GM19468 (cell line): ENCODE results near the gene DHX29.

Experiments
- ATAC-seq: cut with Tn5 transposase; IDR thresholded peaks from one replicate; pipeline ENCODE4 v1.9.1; 2021; ENCODE audit warnings: mild to moderate bottlenecking, moderate library complexity, moderate number of reproducible peaks; ENCODE audit not compliant: unreplicated experiment; ENCODE audit errors: extremely low read depth

The DHX29 gene

DNA sequence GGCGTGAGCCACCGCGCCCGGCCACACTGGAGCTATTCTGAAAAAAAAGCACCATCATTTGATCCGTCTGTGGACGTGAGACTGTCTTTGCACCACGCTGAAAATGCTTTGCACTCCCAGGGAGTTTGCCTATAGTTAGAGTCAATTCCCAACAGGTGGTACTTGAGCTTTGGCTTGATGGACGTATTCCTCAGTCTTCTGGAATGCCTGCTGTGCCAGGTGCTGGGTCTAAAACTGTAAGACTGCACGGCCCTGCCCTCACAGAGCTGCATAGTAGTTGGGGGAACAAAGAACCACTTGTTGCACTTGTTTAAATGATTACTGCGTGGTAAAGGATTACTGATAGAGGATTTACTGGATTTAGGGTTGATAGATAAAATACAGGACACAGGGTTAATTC is 70.7 kb downstream of the DHX29 start:
- ATAC-seq, result no peak

DNA sequence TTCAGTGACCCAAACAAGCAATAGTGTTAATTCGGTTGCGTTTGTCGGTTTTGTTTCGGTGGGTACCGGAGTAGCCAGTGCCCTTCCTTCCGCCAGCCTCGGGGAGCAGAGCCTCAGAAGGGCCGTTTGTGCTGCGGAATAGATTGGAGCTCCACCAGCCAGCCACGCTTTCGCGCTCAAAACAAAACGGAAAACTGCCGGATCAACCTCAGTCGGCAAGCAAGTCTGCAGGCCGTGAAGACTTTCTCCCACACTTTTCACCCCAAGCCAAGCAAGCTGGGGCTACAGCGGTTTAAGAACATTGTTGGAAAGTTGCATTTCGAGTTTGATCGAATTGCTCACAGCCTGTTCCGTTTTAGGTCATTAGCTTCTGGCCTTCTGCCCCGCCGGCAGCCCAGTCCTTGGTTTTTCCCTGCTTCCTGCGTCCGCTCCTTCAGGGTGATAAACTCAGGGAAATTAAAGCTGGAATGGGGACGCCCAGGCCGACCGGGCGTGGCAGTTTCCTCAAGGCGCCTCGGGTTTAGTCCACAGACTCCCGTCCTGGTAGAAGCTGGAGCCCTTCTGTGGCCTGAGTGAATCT is 73.3 kb downstream of the DHX29 start:
- ATAC-seq, result no peak

- ATAC-seq, result no peak
Observed at GRCh38 chr5:55232985-55233928, 74.2 kb downstream of the DHX29 start, which contains the start of gene CCNO. Gene CCNO (minus strand): TSS chr5:55233608. CDS start chr5:55233523, 85 bp downstream.

DNA sequence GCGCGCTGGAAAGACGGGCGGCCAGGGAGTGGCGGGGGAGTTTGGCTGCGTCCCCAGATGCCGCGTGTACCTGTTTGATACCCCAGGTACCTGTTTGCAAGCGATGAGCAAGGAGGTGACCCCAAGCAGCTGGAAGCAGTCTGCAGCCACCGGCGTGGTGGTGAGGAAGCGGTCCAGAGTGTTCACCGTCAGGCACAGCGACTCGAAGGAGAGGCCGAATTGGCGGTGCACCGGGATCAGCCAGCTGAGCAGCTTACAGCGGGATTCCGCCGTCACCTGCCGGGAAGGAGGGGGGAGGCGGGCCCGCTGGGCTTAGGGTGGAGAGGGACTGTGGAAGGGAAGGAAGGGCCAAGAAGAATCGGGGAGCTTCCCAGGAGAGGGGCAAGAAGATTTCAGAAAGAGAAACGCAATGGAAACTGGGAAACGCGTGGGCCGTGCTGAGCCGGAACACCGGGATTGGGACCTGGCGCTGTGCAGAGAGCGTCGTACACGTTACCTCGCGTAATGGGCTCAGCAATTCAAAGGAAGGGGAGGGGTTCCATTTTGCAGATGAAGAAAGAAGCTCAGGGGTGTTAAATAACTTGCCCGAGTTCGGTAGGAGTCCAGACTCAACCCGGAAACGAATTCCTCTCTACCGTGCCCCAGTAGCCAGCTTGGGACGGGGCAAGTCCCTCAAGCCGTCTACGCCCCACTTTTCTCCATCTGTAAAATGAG is 75.1 kb downstream of the DHX29 start:
- ATAC-seq, result no peak

DNA sequence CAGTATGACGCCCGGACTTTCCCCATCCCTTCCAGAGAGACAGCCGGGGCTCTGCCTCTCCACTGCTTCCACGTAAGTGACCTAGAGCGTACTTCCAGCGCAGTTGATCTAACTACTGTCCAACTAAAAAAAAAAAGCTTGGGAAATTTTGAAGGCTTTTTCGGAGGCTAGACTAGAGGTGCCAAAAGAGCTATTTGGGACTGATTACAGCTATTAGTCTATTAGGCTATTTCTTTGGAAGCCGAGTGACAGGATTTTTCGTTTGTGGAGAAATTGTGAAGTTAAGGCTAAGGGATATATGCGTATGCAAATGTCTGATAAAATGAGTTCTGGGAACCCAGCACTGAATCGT is 75.6 kb downstream of the DHX29 start:
- ATAC-seq, result no peak

DNA sequence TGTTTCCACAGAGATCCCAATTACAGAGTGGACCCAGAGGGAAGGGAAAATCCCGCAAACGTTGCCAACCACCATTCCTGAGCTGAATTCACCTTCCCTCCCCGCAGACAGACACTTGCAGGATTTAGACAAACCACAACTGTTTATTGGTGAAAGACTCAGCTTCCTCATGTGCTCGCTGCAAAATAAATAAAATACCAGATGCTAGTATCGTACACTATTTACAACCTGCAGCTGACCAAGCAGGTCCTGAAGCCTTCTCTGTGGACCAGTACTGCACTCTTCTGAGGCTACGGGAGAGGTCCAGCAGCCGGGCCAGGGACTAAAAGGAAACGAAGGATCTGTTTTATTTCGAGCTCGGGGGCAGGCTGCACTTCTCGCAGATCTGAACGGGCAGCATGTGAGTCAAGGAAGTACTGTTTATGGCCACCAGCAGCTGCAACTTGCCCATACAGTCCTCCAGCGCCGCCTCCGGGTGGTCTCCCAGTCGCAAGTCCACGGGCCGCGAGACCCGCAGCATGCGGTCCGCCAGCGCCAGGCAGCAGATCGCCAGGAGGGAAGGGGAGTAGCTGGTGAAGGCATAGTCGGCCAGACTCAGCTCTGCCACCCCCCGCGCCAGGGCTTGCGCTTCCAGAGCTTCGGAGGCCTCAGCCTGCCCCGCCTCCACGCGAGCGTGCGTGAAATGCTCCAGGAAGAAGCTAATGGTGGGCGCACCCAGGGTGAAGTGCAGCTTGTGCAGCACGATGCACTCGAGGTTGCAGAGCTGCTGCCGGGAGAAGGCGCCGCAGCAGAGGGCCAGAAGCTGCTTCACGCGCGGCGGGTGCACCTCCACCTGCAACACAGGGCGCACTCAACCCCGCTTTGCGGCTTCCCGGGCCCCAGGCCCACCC is 76.2 kb downstream of the DHX29 start:
- ATAC-seq, result no peak

DNA sequence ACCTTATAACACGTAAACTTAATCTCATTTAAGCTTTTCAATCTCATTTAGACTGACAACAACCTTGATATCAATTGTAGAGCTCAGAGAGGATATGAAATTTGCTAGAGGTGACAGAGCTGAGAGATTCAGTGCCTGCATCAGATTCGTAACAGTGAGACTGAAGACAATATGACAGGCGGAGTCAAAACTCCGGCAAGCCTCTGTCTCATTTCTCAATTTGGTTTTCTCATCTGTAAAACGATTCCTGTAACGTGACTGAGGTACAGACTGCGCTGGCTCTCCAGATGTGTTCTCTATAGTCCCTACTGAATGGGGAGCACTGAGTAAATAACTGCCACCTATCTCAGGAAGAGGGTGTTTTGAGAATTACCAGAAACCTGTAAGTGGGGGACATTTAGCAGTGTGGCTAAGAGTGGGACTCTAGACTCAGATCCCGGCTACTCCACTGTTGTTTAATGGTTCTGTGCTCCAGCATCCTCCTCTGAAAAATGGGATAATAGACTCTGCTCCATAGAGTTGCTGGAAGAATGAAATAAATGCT is 77.3 kb downstream of the DHX29 start:
- ATAC-seq, result no peak

GRCh38 chr5:55227664-55228430 is 79.6 kb downstream of the DHX29 start:
- no peak for ATAC-seq

GRCh38 chr5:55226934-55227663 is 80.4 kb downstream of the DHX29 start, which contains the start of gene MCIDAS:
Gene MCIDAS (minus strand): TSS chr5:55227315. CDS start chr5:55227138, 177 bp downstream.
- ATAC-seq, result no peak

DNA sequence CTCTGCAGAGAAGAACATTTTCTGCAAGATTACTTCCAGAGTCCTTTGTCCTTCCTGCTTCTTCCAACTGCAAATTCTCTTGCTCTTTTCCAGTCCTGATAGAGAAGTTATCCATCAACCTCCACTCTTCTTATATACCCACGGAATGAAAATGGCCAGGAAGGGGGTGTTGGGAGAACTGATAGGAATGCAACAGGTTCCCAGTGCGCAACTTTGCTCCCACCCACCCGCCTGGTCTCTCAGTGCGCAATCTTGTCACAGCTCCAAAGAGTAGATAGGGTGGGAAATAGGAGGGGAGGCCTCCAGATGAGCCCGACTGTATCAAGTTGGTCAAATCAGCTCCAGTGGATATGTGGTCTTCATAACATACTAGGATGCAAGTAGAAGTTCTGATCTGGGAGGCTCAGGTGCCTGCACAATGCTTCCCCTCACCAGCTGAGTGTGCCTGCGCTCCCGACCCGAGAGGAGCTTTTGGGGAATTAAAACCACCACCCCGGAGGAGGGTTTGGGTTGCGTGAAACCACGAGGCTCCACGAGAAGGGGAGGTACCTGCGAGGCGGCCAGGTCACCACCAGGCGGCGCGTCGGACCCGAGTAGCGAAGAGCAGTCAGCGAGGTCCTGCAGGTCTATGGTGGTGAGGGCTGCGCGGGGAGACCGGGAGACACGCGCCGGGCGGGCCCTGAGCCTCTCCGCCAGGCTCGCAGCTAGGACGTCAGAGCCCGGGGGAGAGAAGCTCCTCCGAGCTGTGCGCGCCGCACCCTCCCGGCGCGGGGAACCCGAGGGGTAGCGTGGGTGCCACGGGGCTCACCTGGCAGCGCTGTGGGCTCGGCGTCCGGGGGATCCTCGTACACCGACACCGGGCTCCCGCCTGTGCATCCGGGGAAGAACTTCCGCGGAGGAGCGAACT is 81.2 kb downstream of the DHX29 start:
- ATAC-seq, result no peak

DNA sequence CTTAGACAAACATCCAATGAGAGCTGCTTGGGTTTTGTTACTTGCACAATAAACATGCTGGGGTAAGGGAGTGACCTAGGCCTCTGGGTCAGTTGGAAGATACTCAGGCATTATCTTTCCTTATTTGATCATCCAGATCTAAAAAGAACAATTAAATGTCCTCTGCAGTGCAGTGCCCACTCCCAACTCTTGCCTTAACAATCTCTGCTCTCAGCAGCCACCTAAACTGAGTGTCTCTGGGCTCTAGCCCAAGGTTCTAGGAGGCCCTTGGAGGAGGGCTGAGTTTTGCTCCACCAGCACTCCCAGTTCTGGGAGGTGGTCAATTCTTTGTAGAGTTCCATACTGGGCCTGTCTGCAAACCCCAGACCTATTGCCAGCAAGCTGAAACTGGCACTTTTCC is 82.1 kb downstream of the DHX29 start:
- ATAC-seq, result no peak

DNA sequence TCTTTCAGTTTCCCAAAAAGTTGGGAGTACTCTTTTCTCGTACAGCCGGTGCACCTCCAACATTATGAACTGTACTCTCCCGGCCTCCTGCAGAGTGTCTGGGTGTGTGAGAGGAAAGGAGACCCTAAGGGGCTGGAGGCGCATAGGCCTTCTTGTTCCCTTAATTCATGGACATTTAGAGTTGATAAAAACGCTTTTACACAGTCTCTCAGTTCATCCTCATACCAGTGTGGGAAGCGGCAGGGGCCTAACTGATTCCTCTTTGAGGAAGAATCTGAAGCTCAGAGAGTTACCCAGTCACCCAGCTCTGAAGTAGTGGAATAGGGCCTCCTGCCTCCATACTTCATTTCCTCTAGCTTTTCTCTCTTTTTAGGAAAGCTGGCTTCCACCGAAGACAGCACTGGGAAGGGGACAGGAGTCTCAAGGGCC is 83.7 kb downstream of the DHX29 start:
- no peak for ATAC-seq

GRCh38 chr5:55222985-55223811 is 84.3 kb downstream of the DHX29 start:
- no peak for ATAC-seq

DNA sequence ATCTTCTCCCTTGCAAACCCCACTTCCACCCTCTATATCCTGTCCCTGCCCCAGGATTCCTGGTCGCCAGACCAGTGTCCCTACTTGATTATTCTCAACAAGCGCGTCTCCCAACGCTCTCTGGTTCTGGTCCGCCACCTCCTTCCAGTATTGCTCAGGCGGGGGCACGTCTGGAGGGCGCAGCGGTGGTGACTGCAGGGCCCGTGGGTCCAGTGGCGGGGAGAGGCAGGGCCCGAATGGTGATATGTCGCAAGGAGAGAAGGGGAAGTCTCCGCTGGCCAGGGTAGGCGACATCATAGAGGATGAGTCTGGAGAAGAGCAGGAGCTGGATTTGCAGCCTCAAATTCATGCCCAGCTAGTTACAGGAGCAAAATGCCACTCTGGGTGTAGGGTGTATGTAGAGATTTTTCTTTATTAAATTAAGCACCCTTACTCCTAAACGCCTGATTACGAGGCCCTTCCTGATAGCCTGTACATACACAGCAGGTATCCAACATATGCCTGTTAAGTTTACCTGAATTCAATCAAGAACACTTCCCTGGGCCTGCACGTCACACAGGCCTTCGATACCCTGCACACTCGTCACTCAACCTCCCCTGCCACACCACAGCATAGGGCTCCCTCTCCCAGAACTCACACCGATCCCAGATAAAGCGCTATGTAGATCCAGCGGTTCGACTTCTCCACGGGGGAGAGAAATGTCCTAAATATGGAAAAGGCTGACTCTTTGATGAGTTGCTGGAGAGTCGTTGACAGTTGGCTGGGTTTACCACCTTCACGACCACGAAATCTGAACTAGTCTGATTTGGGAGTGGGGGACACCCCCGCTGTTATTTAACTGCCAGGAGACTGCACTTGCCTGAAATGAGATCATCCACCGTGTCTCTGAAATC is 85.2 kb downstream of the DHX29 start:
- ATAC-seq, result no peak

DNA sequence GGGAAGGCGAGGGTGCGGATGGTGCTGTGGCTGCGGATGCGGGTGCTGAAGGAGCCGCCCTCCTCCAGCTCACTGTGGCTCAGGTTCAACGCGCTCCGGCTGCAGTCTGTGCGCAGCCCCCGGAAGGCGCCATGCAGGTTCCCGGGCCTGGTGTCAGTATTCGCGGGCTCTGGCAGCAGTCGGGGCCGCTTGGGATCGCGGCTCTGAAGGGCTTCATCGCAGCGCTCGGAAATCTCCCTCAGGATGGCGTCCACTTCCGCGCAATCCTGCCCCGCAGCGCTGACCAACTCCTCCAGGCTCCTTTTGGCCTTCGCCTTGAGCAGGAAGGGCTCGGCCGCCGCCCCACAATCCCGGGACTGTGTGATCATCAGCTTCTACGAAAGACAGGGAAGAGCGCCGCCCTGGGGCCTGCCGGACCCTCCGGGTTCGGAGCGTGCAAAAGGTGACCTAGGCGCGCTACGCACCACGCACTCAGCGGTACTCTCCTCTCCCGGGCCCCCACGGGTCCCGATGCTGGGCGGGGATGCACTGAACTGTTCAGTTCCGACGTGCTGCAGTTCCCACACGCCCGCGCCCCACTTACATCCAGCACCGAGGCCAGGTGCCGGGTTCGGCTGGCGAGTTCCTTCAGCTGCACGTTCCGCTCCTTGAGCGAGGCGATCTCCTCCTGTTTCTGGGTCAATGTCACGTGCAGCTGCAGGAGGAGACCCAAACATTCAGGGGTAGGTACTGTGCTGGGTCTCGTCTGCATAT is 86.9 kb downstream of the DHX29 start:
- ATAC-seq, result no peak
